HAP-1 (cell line): Measurements from ENCODE around the gene GNL1.

Experiments used
- DNase-seq, 2 experiments: peaks; one replicate each; pipeline ENCODE4 v3.0.0-alpha.2; 2016 to 2020; ENCODE audit warnings: low spot score in 2 of 2
- H3K27me3 ChIP-seq: fragments of 250-450 bp; sonication (Bioruptor Pico); 2 replicates; pipeline ENCODE4 v1.5.1; 2020; ENCODE audit warnings: low read depth, mild to moderate bottlenecking, moderate library complexity
- H3K36me3 ChIP-seq: fragments of 250-450 bp; sonication (Bioruptor Pico); replicated peaks from 2 replicates; pipeline ENCODE4 v1.5.1; 2020; ENCODE audit warnings: mild to moderate bottlenecking
- H3K4me1 ChIP-seq: fragments of 250-450 bp; sonication (Bioruptor Pico); 2 replicates; pipeline ENCODE4 v1.5.1; 2020; ENCODE audit warnings: mild to moderate bottlenecking
- H3K4me3 ChIP-seq: fragments of 250-450 bp; sonication (Bioruptor Pico); 2 replicates; pipeline ENCODE4 v1.5.1; 2020; ENCODE audit warnings: mild to moderate bottlenecking, moderate library complexity
- H3K9me3 ChIP-seq: fragments of 250-450 bp; sonication (Bioruptor Pico); 2 replicates; pipeline ENCODE4 v1.5.1; 2020; ENCODE audit warnings: mild to moderate bottlenecking, moderate library complexity
- in situ Hi-C: fragments of 300-500 bp; cut with MboI; formaldehyde crosslinking; loops from 3 replicates; pipeline ENCODE4 v1.14.3; 2020; ENCODE audit warnings: low sequenced_read_pairs, inconsistent platforms, mixed read lengths

Gene GNL1

DNA sequence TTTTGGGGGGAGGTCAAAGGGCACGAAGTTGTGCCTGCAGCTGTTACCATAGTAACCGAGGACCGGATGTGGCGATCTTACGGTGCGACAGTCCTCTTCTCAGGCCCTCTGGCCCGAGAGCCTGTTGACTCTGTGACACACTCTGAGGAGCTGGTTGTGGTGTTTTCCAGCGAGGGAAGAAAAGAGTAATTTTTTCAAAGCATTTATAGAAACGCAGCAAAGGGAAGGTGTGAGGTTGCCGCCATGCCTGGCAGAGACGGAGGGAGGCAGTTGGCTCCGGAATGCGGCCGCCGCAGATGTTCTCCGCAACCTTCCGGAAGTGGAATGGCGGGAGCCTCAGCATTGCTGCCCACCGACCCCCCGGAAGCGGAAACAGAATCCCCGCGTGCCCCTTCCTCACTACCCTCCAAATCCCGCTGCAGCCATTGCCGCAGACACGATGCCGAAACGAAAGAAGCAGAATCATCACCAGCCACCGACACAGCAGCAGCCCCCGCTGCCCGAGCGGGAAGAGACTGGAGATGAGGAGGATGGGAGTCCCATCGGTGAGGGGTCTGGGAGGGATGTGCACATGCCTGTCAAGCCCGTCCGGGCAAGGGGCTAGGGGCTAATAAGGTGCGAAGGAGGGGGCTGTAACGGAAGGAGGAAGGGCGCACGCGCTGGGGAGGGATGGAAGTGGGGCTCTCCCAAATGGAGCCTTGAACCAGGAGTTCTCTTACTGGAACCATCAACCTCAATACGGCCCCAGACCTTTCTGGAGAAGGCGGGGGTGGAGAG is 805 bp upstream of the GNL1 start, which contains the start of gene PRR3:
TSS of gene PRR3 (plus strand) at position 390 of the 777 bp plus-strand sequence. CDS start at position 440, 50 bp downstream.
- Histone ChIP-seq H3K9me3 (no peaks in the 10 kb centered on the region), H3K27me3 (no peaks in the 10 kb centered on the region), H3K4me1 (peaks cover 10% of the 10 kb centered on the region), H3K4me3 (peak within 1 kb of the TSS; percentile 92), H3K36me3 (peaks cover 42% of the 10 kb centered on the region)
- peak; percentile 90 to 95 for DNase-seq
- in situ Hi-C loops: no loop called here

DNA sequence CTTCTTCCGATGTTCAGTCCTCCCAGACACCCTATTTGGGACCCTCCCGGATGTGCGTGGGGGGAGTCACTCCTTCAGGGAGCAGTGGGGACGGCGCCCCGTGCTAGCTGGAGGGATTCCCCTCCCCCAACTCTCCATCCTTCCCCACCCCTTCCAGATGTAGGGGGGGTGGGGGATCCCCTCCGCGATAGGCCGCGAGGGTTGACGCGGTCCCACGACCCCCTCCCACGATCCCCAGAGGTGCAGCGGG is 548 bp downstream of the GNL1 start:
- in situ Hi-C loops: no loop called here
- H3K4me3 ChIP-seq: peak overlapping the region; percentile 92
- H3K4me1 ChIP-seq: peaks cover 10% of the 10 kb centered on the region
- no peaks in the 10 kb centered on the region for H3K27me3 ChIP-seq
- H3K9me3 ChIP-seq: no peaks in the 10 kb centered on the region
- H3K36me3 ChIP-seq: peaks cover 38% of the 10 kb centered on the region
- no peak for DNase-seq

DNA sequence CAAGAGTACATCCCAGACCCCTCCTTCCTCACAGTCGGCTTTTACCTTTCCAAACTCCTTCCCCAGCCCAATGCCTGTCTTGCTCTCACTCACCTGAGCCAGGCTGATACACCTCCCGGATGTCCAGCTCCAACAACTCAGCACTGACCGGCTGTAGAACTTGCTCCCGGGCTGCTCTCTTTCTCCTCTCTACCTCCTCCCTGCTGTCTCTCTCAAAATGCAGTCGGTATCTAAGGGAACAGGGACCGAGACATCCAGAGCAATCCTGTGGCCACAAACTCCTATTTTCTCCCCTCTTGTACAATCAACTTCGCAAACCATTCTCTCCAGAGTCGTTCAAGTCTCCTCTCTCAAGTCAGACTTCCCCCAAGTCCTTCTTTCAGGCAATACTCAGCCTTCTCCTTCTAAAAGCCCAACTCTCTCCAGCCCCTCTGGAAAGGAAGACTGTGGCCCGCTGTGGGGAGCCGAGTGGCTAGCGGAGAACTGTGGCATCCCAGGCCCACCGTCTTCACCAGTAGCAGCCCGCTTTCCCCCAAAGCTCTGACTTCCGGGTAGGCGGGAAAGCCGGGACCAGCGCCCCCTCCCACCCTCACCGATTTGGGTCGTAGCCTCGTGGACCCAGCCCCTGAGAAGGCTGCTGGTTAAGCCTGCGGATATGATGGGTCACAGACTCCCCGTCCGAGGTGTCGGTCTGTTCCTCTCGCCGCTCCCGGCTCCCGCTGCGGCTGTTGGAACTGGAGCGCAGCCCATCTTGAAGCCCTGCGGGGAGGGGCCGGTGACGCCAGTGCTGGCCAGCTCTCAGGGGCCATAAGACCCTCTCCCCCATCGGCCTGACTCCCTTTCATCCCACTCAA is 1.1 kb downstream of the GNL1 start:
- H3K36me3 ChIP-seq: peaks cover 38% of the 10 kb centered on the region
- peaks cover 10% of the 10 kb centered on the region for H3K4me1 ChIP-seq
- no peaks in the 10 kb centered on the region for H3K27me3 ChIP-seq
- peak in 1 of 2 experiments; percentile 56 for DNase-seq
- peak overlapping the region; percentile 92 for H3K4me3 ChIP-seq
- in situ Hi-C loops: no loop called here
- no peaks in the 10 kb centered on the region for H3K9me3 ChIP-seq

DNA sequence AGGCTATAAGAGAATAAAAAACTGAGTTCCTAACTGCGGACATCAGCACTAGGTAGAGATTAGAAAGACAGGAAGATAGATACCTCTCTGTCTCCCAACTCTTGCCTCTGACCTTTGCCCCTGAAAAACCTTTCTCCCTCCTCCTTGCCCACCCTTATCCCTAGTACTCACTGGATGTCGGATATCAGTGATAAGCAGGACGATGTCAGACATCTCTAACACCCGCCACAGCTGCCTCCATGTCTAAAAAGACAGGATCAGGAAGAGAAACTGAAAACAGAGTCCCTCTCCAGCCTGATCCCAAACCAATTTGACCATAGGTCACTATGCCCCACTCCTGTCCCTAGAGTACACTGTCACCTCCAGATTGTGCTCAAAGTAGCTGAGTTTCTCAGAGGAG is 1.9 kb downstream of the GNL1 start:
- H3K4me3 ChIP-seq: no peak overlapping the region
- H3K9me3 ChIP-seq: no peaks in the 10 kb centered on the region
- no peaks in the 10 kb centered on the region for H3K27me3 ChIP-seq
- in situ Hi-C loops: no loop called here
- DNase-seq: no peak
- H3K36me3 ChIP-seq: peaks cover 39% of the 10 kb centered on the region
- peaks cover 10% of the 10 kb centered on the region for H3K4me1 ChIP-seq

DNA sequence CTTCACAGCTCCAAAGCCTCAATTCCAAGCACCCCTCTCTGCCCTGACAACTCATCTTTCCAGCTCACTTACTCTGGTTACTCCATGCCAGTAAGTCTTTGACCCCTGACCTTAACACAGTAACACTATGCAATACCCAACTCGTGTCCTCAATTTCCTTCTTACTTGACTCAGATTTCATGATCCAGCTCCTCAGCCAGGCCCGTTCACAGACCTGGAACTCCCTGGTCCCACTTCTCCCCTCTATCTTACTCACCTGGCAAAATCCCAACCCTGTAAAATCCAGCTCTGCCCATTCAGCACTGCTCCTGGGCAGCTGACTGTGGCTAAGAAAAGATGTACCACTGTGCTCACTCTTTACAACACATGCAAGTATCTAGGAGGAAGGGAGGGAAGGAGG is 7.9 kb downstream of the GNL1 start:
- H3K27me3 ChIP-seq: no peaks in the 10 kb centered on the region
- H3K36me3 ChIP-seq: peaks cover 35% of the 10 kb centered on the region
- no peaks in the 10 kb centered on the region for H3K9me3 ChIP-seq
- H3K4me3 ChIP-seq: no peak overlapping the region
- in situ Hi-C loops: loop anchor here (5.0 kb wide), 1 partner anchor 66 kb away; no protein-coding TSS in a partner anchor
- DNase-seq: no peak
- H3K4me1 ChIP-seq: no peaks in the 10 kb centered on the region

DNA sequence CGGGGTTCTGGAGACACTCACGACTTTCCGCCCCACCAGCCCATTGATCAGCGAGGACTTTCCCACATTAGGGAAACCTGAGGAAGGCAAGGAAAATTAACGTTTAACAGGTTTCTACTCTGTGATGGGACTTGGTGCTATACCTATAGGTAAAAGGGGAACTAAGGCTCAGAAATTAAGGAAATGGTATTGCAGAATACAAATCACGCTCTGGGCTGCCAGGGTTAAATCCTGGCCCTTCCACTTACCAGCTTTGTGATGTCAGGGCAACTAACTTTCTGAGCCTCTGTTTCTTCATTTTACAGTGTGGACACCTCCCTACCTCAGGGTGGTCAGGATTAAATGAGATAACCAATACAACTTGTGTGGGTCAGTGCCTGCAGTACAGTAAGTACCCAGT is 8.8 kb downstream of the GNL1 start:
- DNase-seq: no peak
- peaks cover 26% of the 10 kb centered on the region for H3K36me3 ChIP-seq
- no peaks in the 10 kb centered on the region for H3K9me3 ChIP-seq
- no peaks in the 10 kb centered on the region for H3K27me3 ChIP-seq
- in situ Hi-C loops: loop anchor here (5.0 kb wide), 1 partner anchor 65 kb away; no protein-coding TSS in a partner anchor
- no peaks in the 10 kb centered on the region for H3K4me1 ChIP-seq
- H3K4me3 ChIP-seq: no peak overlapping the region

DNA sequence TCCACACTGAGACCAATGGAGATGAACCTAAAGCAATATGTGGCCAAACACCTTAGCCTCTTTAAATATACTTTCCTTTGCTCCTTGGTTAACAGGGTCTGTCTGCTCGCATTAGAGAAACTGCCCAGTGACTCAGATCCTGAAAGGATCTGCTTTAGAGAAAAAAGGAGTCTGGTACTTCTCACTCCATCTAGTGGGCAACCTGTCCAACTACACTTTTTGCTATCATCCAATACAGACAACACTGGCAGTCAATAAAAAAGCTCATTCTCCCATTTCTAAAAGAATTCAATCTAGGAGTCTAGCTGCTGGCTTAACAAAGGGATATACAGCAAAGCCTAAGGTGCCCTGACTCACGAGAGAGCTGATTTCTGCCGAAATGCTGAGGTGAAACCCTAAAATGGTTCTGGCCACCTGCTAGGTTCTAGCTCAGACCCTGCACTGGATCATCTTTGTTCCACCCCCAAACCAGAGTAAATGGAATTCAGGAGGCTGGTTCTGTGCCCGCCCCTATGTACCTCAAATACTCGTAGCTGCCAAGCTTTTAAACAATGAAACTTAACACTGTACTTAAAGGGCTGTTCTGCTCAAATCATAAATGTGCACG is 11.5 kb downstream of the GNL1 start:
- Histone ChIP-seq H3K9me3 (no peaks in the 10 kb centered on the region), H3K27me3 (0 out of 2 replicates have a peak, but pooled peaks cover 3% of the 10 kb centered on the region), H3K4me1 (no peaks in the 10 kb centered on the region; the same call in 1 of the 2 replicates), H3K36me3 (peaks cover 19% of the 10 kb centered on the region), H3K4me3 (no peak overlapping the region)
- in situ Hi-C loops: loop anchor here (5.0 kb wide), 1 partner anchor 62 kb away; no protein-coding TSS in a partner anchor
- peak in 1 of 2 experiments; percentile 71 for DNase-seq

DNA sequence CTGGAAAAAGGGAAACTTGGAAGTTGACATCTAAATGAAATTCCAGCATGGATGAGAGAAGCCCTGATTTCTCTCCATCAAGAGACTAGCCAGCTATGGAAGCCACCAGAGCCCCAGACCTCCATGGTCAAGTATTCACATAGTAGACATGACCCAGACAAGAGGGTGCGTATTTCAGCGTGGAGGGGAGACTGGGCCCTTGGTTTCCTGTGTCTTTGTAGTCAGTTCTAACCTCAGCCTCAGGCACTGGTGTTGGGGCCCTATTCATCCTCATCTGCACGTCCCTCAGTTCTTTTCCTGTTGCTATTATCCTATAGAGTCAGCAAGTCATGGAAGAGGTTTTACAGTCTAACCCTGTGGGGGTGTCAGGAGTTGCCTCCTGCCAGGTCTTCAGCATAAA is 12.5 kb downstream of the GNL1 start:
- Histone ChIP-seq H3K9me3 (no peaks in the 10 kb centered on the region), H3K4me1 (no peaks in the 10 kb centered on the region; the same call in 1 of the 2 replicates), H3K36me3 (peaks cover 12% of the 10 kb centered on the region), H3K27me3 (0 out of 2 replicates have a peak, but pooled peaks cover 3% of the 10 kb centered on the region), H3K4me3 (no peak overlapping the region)
- no peak for DNase-seq
- in situ Hi-C loops: no loop called here

DNA sequence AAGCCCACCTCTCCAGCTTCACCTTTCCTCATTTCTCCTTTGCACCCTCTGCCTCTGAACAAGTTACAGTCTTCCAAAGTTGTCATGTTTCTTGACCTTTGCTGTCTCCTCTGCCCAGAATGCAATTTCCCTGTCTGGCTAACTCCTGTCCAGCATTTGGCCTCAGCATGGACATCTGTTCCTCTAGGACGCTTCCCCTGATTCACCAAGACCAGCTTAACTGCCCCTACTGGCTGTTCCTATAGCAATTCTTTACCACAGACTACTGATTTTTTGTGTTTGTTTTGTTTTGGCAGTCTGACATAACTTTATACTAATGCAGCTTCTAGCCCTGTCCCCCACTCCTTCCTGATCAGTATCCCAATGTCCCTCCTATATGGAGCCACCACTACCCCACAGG is 13.4 kb downstream of the GNL1 start:
- Histone ChIP-seq H3K4me1 (no peaks in the 10 kb centered on the region; the same call in 1 of the 2 replicates), H3K9me3 (no peaks in the 10 kb centered on the region), H3K27me3 (0 out of 2 replicates have a peak, but pooled peaks cover 3% of the 10 kb centered on the region), H3K36me3 (peaks cover 8% of the 10 kb centered on the region), H3K4me3 (no peak overlapping the region)
- in situ Hi-C loops: no loop called here
- DNase-seq: no peak

DNA sequence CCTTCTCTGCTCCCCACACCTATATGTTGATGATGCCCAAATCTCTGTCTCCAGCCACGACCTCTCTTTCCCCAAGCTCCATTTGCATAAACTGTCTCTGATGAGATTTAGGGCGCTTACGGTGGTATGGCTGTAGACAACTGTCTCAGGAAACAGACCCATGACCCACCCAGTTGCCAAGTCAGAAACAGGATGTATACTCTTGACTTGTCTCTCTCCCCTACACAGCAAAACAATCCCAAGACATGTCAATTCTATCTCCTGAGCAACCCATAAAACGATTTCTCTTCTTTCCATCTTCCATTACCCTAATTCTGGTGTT is 13.9 kb downstream of the GNL1 start:
- Histone ChIP-seq H3K36me3 (peaks cover 5% of the 10 kb centered on the region), H3K4me3 (no peak overlapping the region), H3K27me3 (0 out of 2 replicates have a peak, but pooled peaks cover 3% of the 10 kb centered on the region), H3K9me3 (no peaks in the 10 kb centered on the region), H3K4me1 (no peaks in the 10 kb centered on the region; the same call in 1 of the 2 replicates)
- in situ Hi-C loops: no loop called here
- DNase-seq: no peak

DNA sequence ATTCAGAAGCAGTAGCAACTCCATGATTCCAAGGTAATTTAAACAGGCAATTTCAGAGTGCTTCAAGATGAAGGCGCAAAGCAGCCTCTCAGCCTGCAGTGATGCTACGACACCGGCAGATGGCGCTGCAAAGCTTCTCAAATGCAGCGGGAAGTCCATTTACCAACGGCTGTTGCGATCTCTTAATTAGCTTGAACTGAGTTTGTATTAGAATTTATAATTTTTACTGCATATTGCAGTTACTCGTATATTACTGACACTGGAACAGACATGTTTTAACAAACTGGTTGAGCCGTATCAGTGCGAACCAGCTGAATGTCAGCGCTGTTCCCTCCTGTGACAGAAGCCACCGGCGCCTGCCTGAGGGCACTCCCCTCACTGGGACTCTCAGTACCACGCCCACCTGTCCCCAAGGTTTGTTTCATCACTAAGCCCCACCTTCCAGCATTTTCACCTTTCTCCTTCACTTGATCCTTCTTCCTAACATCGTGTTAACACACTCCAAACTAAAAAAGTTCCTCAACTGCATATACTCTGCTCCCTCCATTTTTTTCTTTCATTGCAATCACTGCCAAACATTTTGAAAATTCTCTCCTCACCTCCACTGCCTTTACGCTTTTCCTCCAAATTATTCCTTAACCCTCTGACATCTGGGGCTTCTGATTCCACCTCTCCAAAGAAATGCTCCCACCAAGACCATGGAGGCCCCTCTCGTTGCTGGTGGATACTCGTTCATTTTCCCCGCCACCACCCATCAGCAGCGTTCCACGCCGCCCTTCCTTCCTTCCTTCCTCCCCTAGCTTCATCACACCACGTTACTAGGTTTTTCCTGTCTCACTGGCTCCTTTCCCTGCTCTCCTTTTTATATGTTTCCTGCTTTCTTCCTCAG is 14.5 kb downstream of the GNL1 start:
- H3K9me3 ChIP-seq: no peaks in the 10 kb centered on the region
- H3K4me3 ChIP-seq: peak overlapping the region; percentile 16
- H3K36me3 ChIP-seq: peaks cover 5% of the 10 kb centered on the region
- in situ Hi-C loops: no loop called here
- peak; percentile 68 to 79 for DNase-seq
- H3K27me3 ChIP-seq: 0 out of 2 replicates have a peak, but pooled peaks cover 3% of the 10 kb centered on the region
- H3K4me1 ChIP-seq: no peaks in the 10 kb centered on the region; the same call in 1 of the 2 replicates

DNA sequence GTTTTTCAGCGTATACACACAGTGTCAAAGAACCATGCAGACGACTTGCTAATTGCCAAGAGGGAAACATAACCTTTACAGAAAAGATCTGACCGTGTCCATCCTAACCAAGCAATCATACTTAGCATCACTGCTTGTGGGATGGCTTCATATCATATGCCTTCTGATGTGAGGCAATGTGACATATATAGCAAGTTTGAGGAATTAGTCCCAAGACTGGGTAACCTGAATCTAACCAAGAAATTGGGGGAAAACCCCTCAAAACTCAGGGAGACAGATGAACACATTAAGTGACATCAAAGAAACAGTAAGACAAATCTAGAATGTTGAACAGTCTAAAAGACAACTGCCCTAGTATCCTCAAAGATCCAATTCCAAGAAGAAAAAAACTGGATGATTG is 18.4 kb downstream of the GNL1 start:
- no peaks in the 10 kb centered on the region for H3K9me3 ChIP-seq
- in situ Hi-C loops: no loop called here
- no peak for DNase-seq
- H3K4me3 ChIP-seq: no peak overlapping the region
- no peaks in the 10 kb centered on the region for H3K36me3 ChIP-seq
- H3K4me1 ChIP-seq: no peaks in the 10 kb centered on the region; the same call in 1 of the 2 replicates
- 0 out of 2 replicates have a peak, but pooled peaks cover 3% of the 10 kb centered on the region for H3K27me3 ChIP-seq
